Glutamatergic neuron (in vitro differentiated cells): Measurements from ENCODE around the gene LCN6. TPM values are rescaled to one million over a fixed set of nuclear protein-coding genes. Genes with fewer than 3 reads are reported as not detected.

Experiments
- DNase-seq: peaks from one replicate; pipeline ENCODE4 v3.0.0; 2022
- H3K27ac Mint-ChIP-seq: one replicate; pipeline ENCODE4 v1.8.0; 2020; ENCODE audit warnings: mild to moderate bottlenecking, mixed read lengths, inconsistent platforms; ENCODE audit not compliant: unreplicated experiment
- H3K27me3 Mint-ChIP-seq: one replicate; pipeline ENCODE4 v1.8.0; 2020; ENCODE audit warnings: mild to moderate bottlenecking, moderate library complexity, mixed read lengths, inconsistent platforms; ENCODE audit not compliant: unreplicated experiment
- H3K36me3 Mint-ChIP-seq: one replicate; pipeline ENCODE4 v1.8.0; 2020; ENCODE audit warnings: mild to moderate bottlenecking, mixed read lengths, inconsistent platforms; ENCODE audit not compliant: unreplicated experiment
- H3K4me1 Mint-ChIP-seq: one replicate; pipeline ENCODE4 v1.8.0; 2020; ENCODE audit warnings: mild to moderate bottlenecking, low read depth, mixed read lengths, inconsistent platforms; ENCODE audit not compliant: unreplicated experiment
- H3K4me3 Mint-ChIP-seq: one replicate; pipeline ENCODE4 v1.8.0; 2020; ENCODE audit warnings: mild to moderate bottlenecking, mixed read lengths, inconsistent platforms; ENCODE audit not compliant: unreplicated experiment
- H3K9me3 Mint-ChIP-seq: one replicate; pipeline ENCODE4 v1.8.0; 2020; ENCODE audit warnings: mild to moderate bottlenecking, moderate library complexity, mixed read lengths, inconsistent platforms; ENCODE audit not compliant: unreplicated experiment
- total RNA-seq: library from RNA; stranded (reverse); fragmentation: NEBNext Ultra II Directional; extraction: Animal tissue kit (Norgen Biotek cat#: 25700); gene quantifications from one replicate; pipeline ENCODE4 v1.2.1, GENCODE V29; 2021; ENCODE audit not compliant: unreplicated experiment
- TF ChIP-seq, protein P1 (sequence below): fragments of 200-600 bp; sonication (generic); IDR thresholded peaks from one replicate; pipeline ENCODE4 v1.5.0; 2021; ENCODE audit not compliant: partially characterized antibody, unreplicated experiment

Gene LCN6
- total RNA-seq, 1 donor from 2014 or later: not detected

DNA sequence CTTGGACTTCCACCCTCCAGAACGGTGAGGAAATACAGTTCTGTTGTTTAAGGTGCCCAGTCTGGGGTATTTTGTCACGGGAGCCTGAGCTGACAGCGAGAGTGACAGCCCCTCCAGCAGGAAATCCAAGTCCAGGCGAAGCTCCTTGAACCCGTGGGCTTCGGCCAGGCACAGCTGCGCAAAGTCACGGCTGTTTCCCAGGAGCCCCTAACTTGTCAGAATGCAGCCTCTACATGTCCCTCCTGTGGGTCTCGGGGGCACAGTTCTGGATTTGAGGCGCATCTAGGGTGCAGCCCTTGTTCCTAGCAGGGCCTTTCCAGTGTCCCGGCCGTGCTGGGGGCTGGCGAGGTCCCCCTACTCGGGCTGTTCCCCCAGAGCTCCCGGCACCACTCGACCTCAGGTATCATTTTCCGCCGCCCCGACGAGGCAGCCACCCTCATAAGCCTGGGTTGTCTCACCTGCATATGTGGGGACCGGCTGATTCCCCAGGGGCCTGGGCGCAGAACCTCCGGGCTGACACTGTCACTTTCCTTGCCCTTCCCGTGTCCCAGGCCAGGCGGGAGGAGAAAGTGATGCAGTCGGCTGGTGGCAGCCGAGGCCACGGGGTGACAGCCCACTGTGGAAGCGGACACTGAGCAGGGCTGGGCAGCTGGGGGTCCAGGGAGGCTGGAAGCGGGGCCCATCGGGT lies 5.2 kb upstream of the LCN6 start:
- Mint-ChIP-seq H3K36me3 (peaks cover 7% of the 10 kb centered on the region), H3K4me3 (no peak overlapping the region), H3K27me3 (peaks cover 3% of the 10 kb centered on the region), H3K27ac (no peak overlapping the region), H3K4me1 (no peaks in the 10 kb centered on the region), H3K9me3 (peaks cover 12% of the 10 kb centered on the region)
- no peak for DNase-seq
- TF ChIP-seq, protein P1, sequence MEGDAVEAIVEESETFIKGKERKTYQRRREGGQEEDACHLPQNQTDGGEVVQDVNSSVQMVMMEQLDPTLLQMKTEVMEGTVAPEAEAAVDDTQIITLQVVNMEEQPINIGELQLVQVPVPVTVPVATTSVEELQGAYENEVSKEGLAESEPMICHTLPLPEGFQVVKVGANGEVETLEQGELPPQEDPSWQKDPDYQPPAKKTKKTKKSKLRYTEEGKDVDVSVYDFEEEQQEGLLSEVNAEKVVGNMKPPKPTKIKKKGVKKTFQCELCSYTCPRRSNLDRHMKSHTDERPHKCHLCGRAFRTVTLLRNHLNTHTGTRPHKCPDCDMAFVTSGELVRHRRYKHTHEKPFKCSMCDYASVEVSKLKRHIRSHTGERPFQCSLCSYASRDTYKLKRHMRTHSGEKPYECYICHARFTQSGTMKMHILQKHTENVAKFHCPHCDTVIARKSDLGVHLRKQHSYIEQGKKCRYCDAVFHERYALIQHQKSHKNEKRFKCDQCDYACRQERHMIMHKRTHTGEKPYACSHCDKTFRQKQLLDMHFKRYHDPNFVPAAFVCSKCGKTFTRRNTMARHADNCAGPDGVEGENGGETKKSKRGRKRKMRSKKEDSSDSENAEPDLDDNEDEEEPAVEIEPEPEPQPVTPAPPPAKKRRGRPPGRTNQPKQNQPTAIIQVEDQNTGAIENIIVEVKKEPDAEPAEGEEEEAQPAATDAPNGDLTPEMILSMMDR: no peak

DNA sequence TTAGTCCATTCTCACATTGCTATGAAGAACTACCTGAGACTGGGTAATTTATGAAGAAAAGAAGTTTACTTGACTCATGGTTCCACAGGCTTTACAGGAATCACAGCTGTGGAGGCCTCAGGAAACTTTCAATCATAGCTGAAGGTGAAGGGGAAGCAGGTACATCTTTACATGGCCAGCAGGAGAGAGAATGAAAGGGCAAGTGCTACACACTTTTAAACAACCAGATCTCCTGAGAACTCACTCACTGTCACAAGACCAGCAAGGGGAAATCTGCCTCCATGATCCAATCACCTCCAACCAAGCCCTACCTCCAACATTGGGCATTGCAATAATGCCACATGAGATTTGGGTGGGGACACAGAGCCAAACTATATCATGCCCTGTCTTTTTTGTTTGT lies 3.5 kb upstream of the LCN6 start:
- no peak for DNase-seq
- peaks cover 3% of the 10 kb centered on the region for H3K27me3 Mint-ChIP-seq
- H3K4me3 Mint-ChIP-seq: no peak overlapping the region
- peaks cover 7% of the 10 kb centered on the region for H3K36me3 Mint-ChIP-seq
- no peaks in the 10 kb centered on the region for H3K4me1 Mint-ChIP-seq
- H3K9me3 Mint-ChIP-seq: peaks cover 11% of the 10 kb centered on the region
- no peak overlapping the region for H3K27ac Mint-ChIP-seq
- TF ChIP-seq, protein P1: no peak

DNA sequence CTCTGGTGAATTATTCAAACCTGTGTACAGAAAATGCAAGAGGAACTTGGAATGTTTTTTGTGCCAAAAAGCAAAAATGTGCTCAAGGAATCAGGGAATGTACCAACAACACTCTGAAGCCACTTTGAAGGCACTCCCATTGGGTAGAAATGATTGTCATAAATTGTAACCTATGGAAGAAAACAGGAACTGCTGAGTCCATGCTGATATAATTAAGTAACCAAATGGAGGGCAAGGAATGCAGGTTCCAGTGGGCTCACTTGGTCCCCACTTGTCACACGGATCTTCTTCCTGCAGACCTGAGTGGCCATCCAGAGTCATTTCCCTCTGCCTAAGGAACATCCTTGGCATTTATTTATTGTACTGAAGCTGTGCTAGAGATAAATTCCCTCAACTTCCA lies 2.9 kb upstream of the LCN6 start:
- peaks cover 10% of the 10 kb centered on the region for H3K9me3 Mint-ChIP-seq

DNA sequence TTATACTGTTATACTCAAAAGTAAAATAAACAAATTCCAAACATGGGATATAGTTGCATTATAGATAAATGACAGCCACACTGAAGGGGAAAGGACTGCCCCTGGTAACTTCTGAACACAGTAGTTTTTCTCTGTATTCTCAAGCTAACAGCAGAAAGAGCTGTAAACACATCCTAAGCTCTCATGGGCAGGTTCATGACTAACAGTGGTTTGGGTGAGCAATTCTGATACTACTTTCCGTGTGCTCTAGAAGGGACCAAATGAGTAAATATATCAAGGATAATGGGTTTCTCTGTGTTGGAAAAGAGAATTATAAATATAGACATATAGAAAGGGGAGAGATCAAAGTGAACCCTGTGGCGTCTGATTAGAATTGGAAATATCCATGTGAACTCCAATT lies 2.2 kb upstream of the LCN6 start:
- no peak overlapping the region for H3K27ac Mint-ChIP-seq
- peaks cover 7% of the 10 kb centered on the region for H3K36me3 Mint-ChIP-seq
- peaks cover 4% of the 10 kb centered on the region for H3K9me3 Mint-ChIP-seq
- H3K4me3 Mint-ChIP-seq: no peak overlapping the region
- no peak for DNase-seq
- no peaks in the 10 kb centered on the region for H3K4me1 Mint-ChIP-seq
- peaks cover 2% of the 10 kb centered on the region for H3K27me3 Mint-ChIP-seq
- TF ChIP-seq, protein P1: no peak

More for the DNA sequence above, 2.9 kb upstream of the LCN6 start:
- H3K4me3 Mint-ChIP-seq: no peak overlapping the region
- no peak overlapping the region for H3K27ac Mint-ChIP-seq
- TF ChIP-seq, protein P1: no peak
- no peaks in the 10 kb centered on the region for H3K4me1 Mint-ChIP-seq
- no peak for DNase-seq
- H3K27me3 Mint-ChIP-seq: peaks cover 3% of the 10 kb centered on the region
- peaks cover 7% of the 10 kb centered on the region for H3K36me3 Mint-ChIP-seq
